ENCODE data around the gene SLC1A4. TPM values are rescaled to one million over a fixed set of nuclear protein-coding genes. Genes with fewer than 3 reads are reported as not detected.
"Not testable (repeated sequence)": the region's sequence is repeated elsewhere in the genome, so short reads cannot be mapped to it uniquely, and the experiment has no call there.

SLC1A4 gene
- total RNA-seq, 1 donor from 2014 or later, result 24.0 TPM

DNA sequence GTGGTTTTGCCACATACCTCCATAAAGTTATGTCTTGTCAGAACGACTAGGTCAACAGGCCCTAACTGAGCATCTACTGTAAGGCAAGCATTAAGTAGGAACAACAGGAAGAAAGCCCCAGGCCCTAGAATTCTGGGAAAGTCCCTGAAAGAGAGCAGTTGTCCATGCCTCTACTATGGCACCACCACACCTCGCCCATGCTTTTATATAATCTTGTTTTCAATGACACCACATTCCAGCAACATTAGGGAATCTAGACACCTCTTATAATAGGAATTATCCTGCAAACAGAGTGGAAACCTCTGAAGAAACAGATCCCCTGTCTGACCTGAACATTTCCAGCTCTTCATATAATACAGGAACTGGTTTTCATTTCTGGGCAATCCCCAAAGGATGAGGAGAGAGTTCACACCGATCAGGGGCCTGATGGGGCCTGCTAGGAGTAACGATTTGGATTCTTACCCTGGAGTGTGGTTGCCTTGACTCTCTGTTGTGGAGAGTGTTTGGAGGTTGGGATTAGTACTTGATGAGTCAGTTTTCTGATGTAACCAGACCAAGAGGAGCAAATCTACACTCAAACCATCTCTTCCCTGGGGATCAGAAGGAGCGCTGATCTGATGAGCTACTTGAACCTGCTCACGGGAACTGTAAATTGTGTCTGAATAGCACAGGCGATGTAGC, 35.1 kb downstream of the SLC1A4 start:
- DNase-seq (ENCODE audit: extremely low read depth, low read depth, low spot score), result no peak

DNA sequence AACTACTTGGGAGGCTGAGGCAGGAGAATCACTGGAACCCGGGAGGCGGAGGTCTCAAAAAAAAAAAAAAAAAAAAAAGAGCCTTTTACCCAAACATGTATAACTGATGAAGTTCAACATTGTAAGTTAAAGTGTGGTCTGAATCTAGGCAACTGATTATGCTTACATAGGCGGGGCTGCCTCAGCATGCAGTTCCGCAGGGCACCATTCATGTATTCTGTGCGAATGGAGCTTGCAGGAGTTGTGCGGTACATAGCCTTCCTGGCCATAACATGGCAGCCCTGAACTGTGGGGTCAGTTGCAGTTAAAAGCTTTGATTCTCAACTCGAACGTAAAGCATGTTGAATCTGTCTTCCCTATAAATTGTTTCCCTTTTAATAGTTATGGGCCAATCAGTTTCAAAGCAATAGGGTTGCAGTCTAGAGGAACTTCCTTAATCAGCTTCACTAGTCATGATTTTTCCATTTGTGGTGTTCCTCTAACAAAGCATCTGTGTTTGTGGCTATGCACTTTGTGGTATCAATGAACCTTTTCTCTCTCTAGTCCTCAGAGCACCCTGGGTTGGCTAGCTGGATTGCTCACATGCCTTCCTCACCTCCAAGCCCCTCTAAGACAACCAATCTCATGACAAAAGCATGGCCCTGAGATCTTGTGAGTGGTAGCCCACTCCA, 36.4 kb downstream of the SLC1A4 start:
- DNase-seq (ENCODE audit: extremely low read depth, low read depth, low spot score), result no peak

DNA sequence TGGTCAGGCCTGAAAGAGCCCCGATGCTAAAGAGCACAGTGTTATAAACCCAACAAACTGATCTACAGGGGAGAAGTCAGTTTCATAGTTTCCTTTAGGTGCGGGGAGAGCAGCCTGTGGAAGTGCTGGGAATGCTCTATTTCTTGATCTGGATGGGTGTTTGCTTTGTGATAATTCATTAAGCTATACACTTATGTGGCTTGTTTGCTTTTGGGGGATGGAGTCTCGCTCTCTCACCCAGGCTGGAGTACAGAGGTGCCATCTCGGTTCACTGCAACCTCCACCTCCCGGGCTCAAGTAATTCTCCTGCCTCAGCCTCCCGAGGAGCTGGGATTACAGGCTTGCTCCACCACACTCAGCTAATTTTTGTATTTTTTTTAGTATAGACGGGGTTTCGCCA, 37.0 kb downstream of the SLC1A4 start:
- DNase-seq (ENCODE audit: extremely low read depth, low read depth, low spot score), result no peak

DNA sequence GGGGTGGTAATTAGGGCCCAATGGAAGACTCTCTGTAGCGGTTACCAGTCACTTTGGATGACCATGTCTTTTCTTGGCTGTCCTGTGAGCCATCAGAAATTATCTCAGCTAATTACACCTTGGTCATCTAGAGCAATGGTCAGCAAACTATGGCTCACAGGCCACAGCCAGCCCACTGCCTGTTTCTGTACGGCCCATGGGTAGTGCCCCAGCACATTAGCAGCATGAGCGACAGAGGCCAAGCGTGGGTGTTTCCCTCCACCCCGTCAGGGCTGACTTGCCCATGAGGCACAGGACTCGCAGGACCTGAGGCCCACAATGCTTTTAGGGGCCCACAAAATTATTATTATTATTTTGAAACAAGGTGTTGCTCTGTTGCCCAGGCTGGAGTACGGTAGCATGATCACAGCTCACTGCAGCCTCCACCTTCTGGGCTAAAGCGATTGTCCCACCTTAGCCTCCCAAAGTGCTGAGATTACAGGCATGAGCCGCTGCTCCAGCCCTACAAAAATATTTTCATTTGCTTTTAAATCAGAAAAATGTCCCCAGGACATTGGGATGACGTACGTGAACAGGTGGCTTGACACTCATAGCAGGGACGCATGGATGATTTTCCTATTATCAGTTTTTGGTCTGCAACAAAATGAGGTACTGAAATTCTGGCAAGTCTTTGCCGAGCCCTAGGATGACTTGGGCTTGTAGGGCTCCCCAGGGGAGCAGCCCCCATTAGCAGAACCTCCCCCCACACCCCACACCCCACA, 37.7 kb downstream of the SLC1A4 start:
- DNase-seq (ENCODE audit: extremely low read depth, low read depth, low spot score), result no peak

DNA sequence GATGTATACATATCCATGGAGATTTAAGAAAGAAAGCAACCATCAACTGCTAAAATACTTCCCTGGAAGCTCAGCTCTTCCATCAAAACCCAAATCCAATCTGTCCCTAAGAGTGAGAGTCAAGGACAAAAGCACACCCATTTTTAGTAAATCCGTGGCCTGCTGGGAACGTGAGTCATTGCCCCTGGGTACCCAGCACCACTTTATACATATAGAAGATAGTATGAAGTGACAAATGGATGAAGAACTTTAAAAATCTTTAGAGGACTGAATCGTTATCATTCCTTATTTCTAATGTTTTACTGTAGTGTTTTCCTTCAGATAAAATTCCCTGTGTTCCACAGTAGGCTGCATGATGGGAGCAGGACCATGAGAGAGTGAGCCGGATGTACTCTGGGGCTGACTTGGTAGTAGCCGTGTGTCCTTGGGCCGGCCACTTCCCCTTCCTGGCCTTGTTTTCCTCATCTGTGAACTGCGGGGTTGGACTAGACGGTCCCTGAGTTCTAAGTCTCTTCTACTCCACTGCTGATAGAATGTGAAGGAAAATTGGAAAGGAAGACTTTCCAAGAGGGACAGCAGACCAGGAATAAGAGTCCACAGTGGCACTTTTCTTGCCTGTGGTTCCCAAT, 38.5 kb downstream of the SLC1A4 start:
- no peak for DNase-seq (ENCODE audit: extremely low read depth, low read depth, low spot score)

DNA sequence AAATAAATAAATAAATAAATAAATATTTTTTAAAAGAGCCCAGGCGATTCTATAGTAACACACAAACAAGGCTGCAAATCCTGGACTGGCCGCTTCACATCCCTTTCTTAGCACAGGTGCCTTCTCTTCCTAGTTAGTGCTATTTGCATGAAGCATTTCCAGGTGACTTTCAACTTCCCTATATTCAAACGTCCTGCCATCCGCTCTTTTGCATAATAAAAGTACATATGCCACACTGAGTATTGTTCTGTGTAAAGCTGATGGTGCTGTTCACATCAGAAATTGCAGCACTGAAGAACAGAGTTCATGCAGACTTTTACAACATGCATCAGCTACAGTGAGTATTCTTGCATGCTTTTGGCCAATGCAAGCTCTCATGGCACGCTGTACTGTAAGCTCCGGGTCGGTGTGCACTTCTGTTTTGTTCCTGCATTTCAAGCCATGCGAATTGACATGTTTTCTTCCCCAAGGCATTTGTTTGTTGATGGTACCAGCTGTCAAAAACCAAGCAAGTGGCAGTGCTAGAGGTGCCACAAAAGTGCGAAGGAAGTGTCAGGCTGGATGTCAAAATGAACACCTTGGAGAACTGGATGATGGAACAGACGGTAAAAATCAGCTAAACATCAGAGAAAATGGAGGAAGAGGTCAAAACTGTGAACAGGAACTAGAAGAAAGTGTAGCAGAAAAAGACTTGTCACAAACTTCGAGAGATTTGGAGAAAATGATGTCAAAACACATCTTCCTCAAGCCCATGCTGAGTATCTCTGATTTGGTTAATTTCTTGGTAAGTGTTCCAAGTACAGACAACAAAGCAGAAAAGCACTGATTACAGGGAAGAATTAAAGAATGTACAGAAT, 41.5 kb downstream of the SLC1A4 start:
- no peak for DNase-seq (ENCODE audit: extremely low read depth, low read depth, low spot score)

DNA sequence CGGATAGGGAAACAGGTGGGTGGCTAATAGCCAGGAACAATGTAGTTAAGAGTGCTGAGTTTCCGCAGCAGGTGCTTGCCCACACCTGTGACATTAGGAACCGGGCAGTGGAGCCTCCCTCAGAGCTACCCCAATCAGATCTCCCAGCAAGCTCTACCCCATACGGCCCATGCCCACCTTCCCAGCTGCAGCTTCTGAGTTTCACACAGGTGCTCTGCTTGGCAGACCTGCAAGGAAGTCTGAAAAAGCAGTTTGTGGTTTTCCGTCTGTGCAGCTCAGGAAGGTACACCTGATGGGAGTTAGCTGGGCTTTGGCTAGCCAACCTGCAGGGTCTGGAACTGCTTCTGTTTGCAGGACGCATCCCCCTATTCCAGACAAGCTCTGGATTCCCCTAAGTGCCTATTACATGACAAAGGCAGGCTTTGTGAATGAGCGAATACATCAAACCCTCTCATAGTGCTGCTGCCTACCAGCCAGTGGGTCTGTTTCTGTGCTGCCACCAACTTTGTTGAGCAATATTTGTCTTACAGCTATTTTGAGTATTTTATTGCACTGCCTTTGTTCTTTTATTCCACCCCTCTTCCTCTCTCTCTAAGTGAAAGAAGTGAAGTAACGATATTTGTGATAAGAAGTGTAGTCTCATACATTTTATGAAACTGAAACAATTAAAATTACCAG, 42.3 kb downstream of the SLC1A4 start:
- DNase-seq (ENCODE audit: extremely low read depth, low read depth, low spot score), result no peak

DNA sequence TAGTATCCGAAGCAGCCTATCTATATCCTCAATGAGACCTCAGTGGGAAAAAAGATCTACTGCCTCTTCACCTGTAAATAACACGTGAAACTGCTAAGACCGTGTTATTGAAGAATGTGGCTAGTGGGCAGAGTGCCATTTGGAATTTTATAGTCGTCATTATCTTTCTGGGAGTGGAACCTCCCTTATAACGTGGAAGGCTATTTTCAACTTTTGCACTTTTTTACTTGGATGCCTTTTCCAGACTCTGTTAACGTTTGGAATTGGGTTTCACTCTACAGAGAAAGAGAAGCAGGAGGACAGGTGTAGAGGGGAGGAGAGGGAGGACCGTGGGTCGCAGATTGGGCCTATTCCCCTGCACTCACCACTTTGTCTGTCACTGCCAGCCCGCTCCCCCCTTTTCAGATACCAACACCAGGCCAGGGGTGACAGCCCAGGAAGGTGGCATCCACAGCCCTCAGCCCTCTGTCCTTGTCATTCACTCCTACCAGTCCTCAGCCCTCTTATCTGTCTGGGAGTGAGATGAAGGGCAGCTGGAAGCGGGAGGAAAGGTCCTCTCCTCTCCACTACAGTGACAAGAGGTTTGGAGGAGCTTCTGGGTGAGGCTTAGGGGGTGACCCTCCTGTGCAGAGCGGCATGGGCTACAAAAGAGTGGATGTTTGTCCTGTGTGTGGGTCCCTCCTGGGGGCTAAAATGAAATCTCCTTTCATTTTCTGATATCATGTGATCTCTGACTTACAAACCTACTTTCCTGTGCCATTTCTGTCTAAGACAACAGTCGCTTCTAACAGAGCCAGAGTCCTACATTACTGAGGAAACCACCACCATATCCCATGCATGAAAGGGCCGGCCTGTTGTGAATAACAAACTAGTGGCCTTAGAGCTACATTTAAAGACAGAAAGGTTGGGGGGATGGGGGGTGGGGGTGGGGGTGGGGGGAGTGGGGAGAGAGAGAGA, 43.1 kb downstream of the SLC1A4 start:
- no peak for DNase-seq (ENCODE audit: extremely low read depth, low read depth, low spot score)

DNA sequence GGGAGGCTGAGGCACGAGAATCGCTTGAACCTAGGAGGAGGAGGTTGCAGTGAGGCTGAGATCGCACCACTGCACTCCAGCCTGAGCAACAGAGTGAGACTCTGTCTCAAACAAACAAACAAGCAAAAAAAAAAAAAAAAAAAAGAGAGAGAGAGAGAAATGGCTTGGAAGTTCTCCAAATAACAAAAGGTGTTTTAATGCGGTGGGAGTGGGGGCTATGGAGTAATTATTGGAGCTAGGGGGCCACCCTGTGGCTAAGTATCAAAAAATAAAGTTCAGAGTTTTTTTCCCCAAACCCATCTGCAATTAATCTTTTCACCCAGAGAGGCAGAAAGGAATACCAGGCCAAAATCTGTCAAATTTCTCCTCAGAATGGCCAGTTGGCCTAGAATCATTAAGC, 44.0 kb downstream of the SLC1A4 start:
- no peak for DNase-seq (ENCODE audit: extremely low read depth, low read depth, low spot score)

DNA sequence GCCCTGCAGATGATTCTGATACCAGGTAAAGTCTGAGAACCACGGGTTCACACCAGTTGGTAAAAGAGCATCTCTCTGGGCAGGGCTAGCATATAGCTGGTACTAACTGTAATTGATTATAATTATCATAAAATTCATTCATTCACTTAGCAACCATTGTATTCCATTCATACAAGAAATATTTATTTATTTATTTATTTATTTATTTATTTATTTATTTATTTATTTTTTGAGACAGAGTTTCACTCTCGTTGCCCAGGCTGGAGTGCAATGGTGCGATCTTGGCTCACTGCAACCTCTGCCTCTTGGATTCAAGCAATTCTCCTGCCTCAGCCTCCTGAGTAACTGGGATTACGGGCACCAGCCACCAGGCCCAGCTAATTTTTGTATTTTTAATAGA, 44.5 kb downstream of the SLC1A4 start:
- not testable (repeated sequence) for DNase-seq (ENCODE audit: extremely low read depth, low read depth, low spot score)

DNA sequence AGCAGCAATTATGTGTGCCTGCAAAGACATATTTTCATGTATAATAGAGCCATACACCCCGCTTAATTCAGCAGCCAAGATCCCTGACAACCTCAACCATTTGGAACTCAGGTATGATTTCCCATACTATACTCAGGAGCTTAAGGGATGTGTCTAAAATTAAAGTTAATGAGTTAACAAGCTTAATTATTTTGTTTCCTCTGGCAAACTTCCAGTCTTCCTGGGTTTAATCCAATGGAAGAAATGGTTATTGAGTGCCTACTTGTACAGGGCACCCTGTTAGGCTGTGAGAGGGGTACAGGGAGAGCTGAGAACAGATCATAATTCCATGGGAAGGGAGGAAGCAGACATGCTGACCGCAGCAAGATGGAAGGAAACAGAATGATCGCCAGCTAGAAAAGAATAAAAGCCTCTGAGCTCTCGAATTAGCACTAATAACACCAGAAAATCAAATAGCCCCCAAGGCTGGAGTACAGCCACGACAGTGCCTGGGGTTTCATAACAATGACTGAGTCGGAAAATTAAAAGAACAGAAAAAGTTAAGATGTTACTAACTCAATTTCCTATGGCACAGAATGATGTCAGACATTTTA, 46.2 kb downstream of the SLC1A4 start:
- no peak for DNase-seq (ENCODE audit: extremely low read depth, low read depth, low spot score)

DNA sequence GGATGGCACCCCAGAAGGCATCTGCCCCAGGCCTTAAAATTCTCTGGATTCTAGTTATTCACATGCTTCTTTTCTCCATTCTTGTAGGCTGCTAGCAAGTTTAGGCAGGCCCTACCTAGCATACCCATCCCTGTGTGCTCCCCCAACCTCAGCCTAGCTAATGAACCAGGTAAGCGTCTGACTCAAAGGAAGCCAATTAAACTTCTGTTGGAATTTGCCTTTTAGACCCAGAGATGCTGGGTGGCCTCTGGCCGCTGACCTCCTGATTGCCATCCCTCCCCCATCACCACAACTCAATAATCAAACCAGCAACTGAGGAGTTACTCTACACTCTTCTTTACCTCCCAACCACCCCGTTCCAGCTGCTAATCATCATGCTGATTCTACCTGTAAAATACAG, 48.0 kb downstream of the SLC1A4 start:
- DNase-seq (ENCODE audit: extremely low read depth, low read depth, low spot score), result no peak

DNA sequence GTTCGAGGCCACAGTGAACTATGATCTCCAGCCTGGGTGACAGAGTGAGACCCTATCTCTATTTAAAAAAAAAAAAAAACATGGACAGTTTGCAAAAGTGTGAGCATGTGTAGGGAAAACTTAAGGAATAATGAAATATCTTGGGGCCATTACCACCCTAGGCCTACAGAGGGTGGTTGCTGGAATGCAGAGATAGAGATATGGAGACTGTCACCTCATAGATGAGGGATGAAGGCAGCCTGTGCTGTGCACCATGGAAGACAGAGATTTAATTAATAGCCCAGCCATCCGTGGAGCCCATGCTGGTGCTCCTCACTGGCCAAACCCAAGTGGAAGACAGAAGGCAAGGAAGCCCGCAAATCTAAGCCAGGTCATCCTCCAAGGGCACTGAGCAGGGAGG, 50.4 kb downstream of the SLC1A4 start:
- no peak for DNase-seq (ENCODE audit: extremely low read depth, low read depth, low spot score)

DNA sequence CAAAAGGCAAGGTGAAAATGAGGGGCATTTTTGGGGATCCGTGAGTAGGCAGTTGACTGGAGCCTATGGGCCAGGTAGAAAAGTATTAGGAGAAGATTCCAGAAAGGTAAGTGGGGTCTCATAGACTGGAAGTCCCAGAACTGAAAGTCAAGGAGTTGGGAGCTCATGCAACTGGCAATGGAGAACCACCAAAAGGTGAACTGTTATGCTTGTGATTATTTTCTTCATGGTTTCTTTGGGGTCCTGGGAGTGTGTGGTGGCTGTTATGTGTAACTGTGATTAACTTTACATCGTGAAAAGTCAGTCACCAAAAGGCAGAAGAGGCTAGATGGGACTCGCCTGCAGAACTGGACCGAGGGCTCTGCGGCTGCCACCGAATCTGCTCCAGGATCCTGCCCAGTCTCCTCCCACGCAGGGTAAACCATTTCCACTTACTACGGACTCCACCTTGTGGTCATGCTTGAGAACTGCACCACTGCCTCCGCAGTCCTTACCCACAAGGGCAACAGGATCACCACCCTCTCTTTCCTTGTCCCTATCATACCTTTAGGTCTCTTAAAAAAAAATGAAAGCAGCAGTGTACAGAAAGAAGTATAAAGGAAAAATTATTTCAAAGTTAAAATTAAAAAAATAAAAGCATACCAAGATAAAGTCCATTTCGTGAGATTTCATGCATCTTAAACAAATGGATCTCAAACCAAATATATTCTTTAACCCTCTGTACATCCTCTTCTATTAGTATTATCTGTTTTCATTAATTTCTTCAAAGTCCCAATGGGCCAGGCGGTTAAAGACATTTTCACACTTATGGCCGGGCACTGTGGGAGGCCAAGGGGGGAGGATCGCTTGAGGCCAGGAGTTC, 51.4 kb downstream of the SLC1A4 start:
- no peak for DNase-seq (ENCODE audit: extremely low read depth, low read depth, low spot score)

DNA sequence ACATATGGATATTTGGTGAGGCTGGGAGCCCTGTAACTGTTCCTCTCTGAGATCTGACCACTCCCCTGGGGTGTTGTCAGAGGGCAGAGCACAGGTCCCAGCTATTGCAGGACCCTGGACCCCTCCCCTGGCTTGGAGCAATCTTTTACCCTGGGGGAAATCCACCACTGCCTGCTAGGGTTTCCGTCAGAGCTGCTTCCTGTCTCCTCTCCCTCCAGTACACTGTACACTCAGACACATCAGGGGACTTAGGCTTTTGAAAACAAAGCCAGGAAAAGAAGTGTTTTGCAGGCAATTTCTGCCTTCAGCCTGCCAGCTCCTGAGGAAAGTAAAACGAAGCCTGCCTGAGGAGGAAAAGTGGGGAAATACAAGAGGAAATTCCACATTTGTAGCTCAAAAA, 53.8 kb downstream of the SLC1A4 start:
- DNase-seq (ENCODE audit: extremely low read depth, low read depth, low spot score), result no peak

DNA sequence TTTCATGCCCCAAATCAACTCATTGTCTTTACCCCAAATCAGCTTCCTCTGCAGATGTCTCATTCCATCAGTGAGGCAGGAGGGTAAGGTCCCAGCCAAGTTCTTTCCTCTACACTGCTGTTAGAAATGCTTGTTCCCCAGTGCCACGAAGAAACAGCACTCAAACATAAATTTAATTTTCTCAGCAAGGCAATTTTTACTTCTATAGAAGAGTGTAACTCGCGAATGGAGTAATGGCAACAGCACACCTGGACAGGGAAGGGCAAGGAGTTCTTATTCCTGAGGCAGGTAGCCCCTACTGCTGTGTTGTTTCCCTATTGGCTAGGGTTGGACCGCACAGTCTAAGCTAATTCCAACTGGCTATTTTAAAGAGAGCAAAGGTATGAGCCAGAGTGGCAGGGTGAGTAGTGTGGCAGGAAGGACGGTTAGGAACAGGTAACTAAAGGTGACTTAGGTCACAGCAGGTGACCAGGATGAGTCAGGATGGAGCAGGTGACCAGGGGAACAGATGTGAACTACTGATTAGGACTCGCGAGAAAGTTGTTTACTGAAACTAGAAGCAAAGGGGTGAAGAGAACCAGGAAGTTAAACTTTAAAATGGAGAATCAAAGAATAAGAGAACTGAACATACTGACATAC, 55.0 kb downstream of the SLC1A4 start:
- DNase-seq (ENCODE audit: extremely low read depth, low read depth, low spot score), result no peak

DNA sequence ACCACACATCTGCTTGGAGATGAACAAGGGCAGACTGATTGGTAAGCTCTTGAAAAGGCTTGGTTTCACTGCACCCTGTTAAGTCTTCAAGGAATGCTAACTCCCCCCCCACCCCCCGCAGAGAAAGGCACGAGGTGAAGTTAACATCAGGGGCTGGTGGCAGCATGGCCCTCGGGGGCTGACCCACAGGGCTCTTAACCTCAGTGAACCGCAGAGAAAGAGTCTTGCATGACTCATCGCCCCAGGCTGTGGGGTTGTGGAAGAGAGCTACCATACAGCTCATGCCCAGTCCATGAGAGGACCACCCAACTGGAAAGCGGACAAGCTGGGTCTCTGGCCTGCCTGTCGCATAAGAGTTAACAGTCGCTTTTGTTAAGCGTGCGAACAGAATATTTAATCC, 56.5 kb downstream of the SLC1A4 start:
- no peak for DNase-seq (ENCODE audit: extremely low read depth, low read depth, low spot score)

Measured in glomerular endothelial cell (primary cell).